ENCODE measurements around the gene ENC1. TPM values are rescaled to one million over a fixed set of nuclear protein-coding genes. Genes with fewer than 3 reads are reported as not detected.

ENC1 gene
- polyA plus RNA-seq, 1 of the 3 experiments (the other 2 are of a cell fraction) = 20.3 TPM

GRCh38 chr5:74636552-74636951 is 4.0 kb downstream of the ENC1 start:
- peaks cover 43% of the 10 kb centered on the region for H3F3A ChIP-seq (replicated peaks; ENCODE audit: insufficient read depth)
- H3K36me3 ChIP-seq (replicated peaks in 1 of 2; ENCODE audit: control insufficient read depth in 1 of 2, insufficient read depth in 2 of 2, low read length in 1 of 2) = peaks cover 26 to 46% of the 10 kb centered on the region in 2 experiments
- no peak for TF ChIP-seq CTCF (IDR thresholded peaks at IDR 0.05)
- no peak for TF ChIP-seq MAX (IDR thresholded peaks at IDR 0.05; ENCODE audit: low read depth)
- no peak for TF ChIP-seq SIN3A (IDR thresholded peaks at IDR 0.05; ENCODE audit: borderline replicate concordance, low read depth, low read length)
- TF ChIP-seq ELF1 (IDR thresholded peaks at IDR 0.05) = no peak
- no peak for TF ChIP-seq RAD21 (IDR thresholded peaks at IDR 0.05; ENCODE audit: low read length)
- TF ChIP-seq IRF3 (IDR thresholded peaks at IDR 0.05; ENCODE audit: low read depth, low read length) = no peak
- no peak for TF ChIP-seq POLR2AphosphoS5 (IDR thresholded peaks at IDR 0.05; ENCODE audit: low read depth, low read length)
- no peak for TF ChIP-seq JUND (IDR thresholded peaks at IDR 0.05)
- no peaks in the 10 kb centered on the region for H3K9me3 ChIP-seq
- H3K4me2 ChIP-seq = peak overlapping the region; percentile 96; the same call in 1 of the 2 replicates
- peaks cover 84% of the 10 kb centered on the region for H3K79me2 ChIP-seq (ENCODE audit: insufficient read depth)
- no peak overlapping the region for H2AFZ ChIP-seq (ENCODE audit: low read depth)
- no peak overlapping the region for H3K27ac ChIP-seq (ENCODE audit: low read depth in 2 of 2, low read length in 1 of 2)
- ChIA-PET CTCF (interaction anchor here (1.8 kb wide), 1 partner anchor 10 kb away, joined by 4 read pairs; no protein-coding TSS in a partner anchor), POLR2A (no interaction called here)
- WGBS (ENCODE audit: low lambda C conversion rate) = 98% methylated on average over 4 of the region's 4 CpGs
- H3K9ac ChIP-seq = no peak overlapping the region
- DNase-seq = no peak
- no peaks in the 10 kb centered on the region for H3K9me2 ChIP-seq
- peaks cover 69% of the 10 kb centered on the region for H4K20me1 ChIP-seq (ENCODE audit: insufficient read depth)
- H3K27me3 ChIP-seq (ENCODE audit: insufficient read depth) = no peaks in the 10 kb centered on the region
- H3K4me1 ChIP-seq (ENCODE audit: control insufficient read depth in 1 of 2, insufficient read depth in 2 of 2, low read depth in 1 of 2, low read length in 1 of 2) = peaks cover 12 to 29% of the 10 kb centered on the region in 2 experiments
- H3K4me3 ChIP-seq (ENCODE audit: low read depth in 2 of 2, low read length in 1 of 2) = peak overlapping the region in 1 of 2 experiments; percentile 84; a peak in 1 of 4 replicates

- POLR2A ChIA-PET = no interaction called here
- H4K20me1 ChIP-seq (ENCODE audit: insufficient read depth) = peaks cover 72% of the 10 kb centered on the region
- CTCF ChIA-PET = interaction anchor here (1.3 kb wide), 1 partner anchor 10 kb away, joined by 3 read pairs; no protein-coding TSS in a partner anchor
- TF ChIP-seq RFX5 (IDR thresholded peaks at IDR 0.05; ENCODE audit: low read length) (no peak), TAF1 (IDR thresholded peaks at IDR 0.05; ENCODE audit: borderline replicate concordance, low read depth, low read length) (no peak), ZBTB33 (IDR thresholded peaks at IDR 0.05; ENCODE audit: borderline replicate concordance, low read depth) (no peak), CHD2 (IDR thresholded peaks at IDR 0.05; ENCODE audit: low read length, partially characterized antibody) (no peak), MAX (IDR thresholded peaks at IDR 0.05; ENCODE audit: low read depth) (no peak), RAD21 (IDR thresholded peaks at IDR 0.05; ENCODE audit: low read length) (no peak), YY1 (IDR thresholded peaks at IDR 0.05; ENCODE audit: low read depth) (no peak), CTCF (IDR thresholded peaks at IDR 0.05) (no peak), JUND (IDR thresholded peaks at IDR 0.05) (no peak), FOXJ3 (CRISPR knock-in tag; IDR thresholded peaks at IDR 0.05) (no peak), RXRA (IDR thresholded peaks at IDR 0.05; ENCODE audit: borderline replicate concordance, low read depth) (no peak), ELF1 (IDR thresholded peaks at IDR 0.05) (no peak), TEAD4 (IDR thresholded peaks at IDR 0.05; ENCODE audit: borderline replicate concordance, insufficient read depth) (no peak), GATA2 (CRISPR knock-in tag; IDR thresholded peaks at IDR 0.05) (no peak), PBX3 (IDR thresholded peaks at IDR 0.05) (no peak), NFIC (IDR thresholded peaks at IDR 0.05; ENCODE audit: borderline replicate concordance) (no peak)
Measured at GRCh38 chr5:74636149-74636548, 4.4 kb downstream of the ENC1 start.

More at GRCh38 chr5:74636149-74636548, 4.4 kb downstream of the ENC1 start:
- H3F3A ChIP-seq (replicated peaks; ENCODE audit: insufficient read depth) = peaks cover 43% of the 10 kb centered on the region
- no peak overlapping the region for H3K27ac ChIP-seq (ENCODE audit: low read depth in 2 of 2, low read length in 1 of 2)
- 97% methylated on average over 12 of the region's 12 CpGs for WGBS (ENCODE audit: low lambda C conversion rate)
- no peak overlapping the region for H3K4me3 ChIP-seq (ENCODE audit: low read depth in 2 of 2, low read length in 1 of 2)
- peaks cover 26 to 46% of the 10 kb centered on the region in 2 experiments for H3K36me3 ChIP-seq (replicated peaks in 1 of 2; ENCODE audit: control insufficient read depth in 1 of 2, insufficient read depth in 2 of 2, low read length in 1 of 2)
- no peaks in the 10 kb centered on the region for H3K9me3 ChIP-seq
- H3K4me1 ChIP-seq (ENCODE audit: control insufficient read depth in 1 of 2, insufficient read depth in 2 of 2, low read depth in 1 of 2, low read length in 1 of 2) = peaks cover 10 to 34% of the 10 kb centered on the region in 2 experiments
- H3K79me2 ChIP-seq (ENCODE audit: insufficient read depth) = peaks cover 84% of the 10 kb centered on the region
- H3K9me2 ChIP-seq = no peaks in the 10 kb centered on the region
- H3K4me2 ChIP-seq = no peak overlapping the region
- no peak overlapping the region for H3K9ac ChIP-seq
- no peak for DNase-seq
- no peaks in the 10 kb centered on the region for H3K27me3 ChIP-seq (ENCODE audit: insufficient read depth)
- H2AFZ ChIP-seq (ENCODE audit: low read depth) = no peak overlapping the region
